Stimulated activated effector memory CD8-positive, alpha-beta T cell treated with anti-CD3 and anti-CD28 coated beads, Interleukin-12 subunit alpha, Interleukin-12 subunit beta, amount 100 ng/mL, for 72 hours (primary cell): Measurements from ENCODE around the gene MOB3B.

ENCODE experiments used
- ATAC-seq: fragments of 150-1000 bp; cut with Tn5 transposase; 2 replicates; pipeline ENCODE4 v1.10.0; 2021
- DNase-seq, 2 donors: peaks; one replicate each; pipeline ENCODE4 v3.0.0; 2021 to 2022; ENCODE audit warnings: low spot score in 2 of 2
- H3K27ac Mint-ChIP-seq: one replicate; pipeline ENCODE4 v1.8.0; 2022; ENCODE audit warnings: mild to moderate bottlenecking, mixed read lengths
- H3K36me3 Mint-ChIP-seq: one replicate; pipeline ENCODE4 v1.8.0; 2022; ENCODE audit warnings: mild to moderate bottlenecking, mixed read lengths
- H3K4me1 Mint-ChIP-seq: one replicate; pipeline ENCODE4 v1.8.0; 2022; ENCODE audit warnings: mixed read lengths
- H3K4me3 Mint-ChIP-seq: one replicate; pipeline ENCODE4 v1.8.0; 2022; ENCODE audit warnings: mild to moderate bottlenecking, mixed read lengths
- H3K9me3 Mint-ChIP-seq: one replicate; pipeline ENCODE4 v1.8.0; 2022; ENCODE audit warnings: mixed read lengths

MOB3B gene

GRCh38 chr9:27377811-27378456, 151.7 kb downstream of the MOB3B start:
- peak; percentile 47 for ATAC-seq
- H3K27ac Mint-ChIP-seq: no peak overlapping the region
- no peak for DNase-seq
- no peaks in the 10 kb centered on the region for H3K9me3 Mint-ChIP-seq
- H3K4me1 Mint-ChIP-seq: peaks cover 7% of the 10 kb centered on the region
- H3K4me3 Mint-ChIP-seq: no peak overlapping the region
- H3K36me3 Mint-ChIP-seq: no peaks in the 10 kb centered on the region

- Mint-ChIP-seq H3K36me3 (no peaks in the 10 kb centered on the region), H3K9me3 (no peaks in the 10 kb centered on the region), H3K4me1 (peaks cover 7% of the 10 kb centered on the region), H3K4me3 (no peak overlapping the region), H3K27ac (no peak overlapping the region)
- no peak for ATAC-seq
- no peak for DNase-seq
Observed at GRCh38 chr9:27377147-27377807, 152.3 kb downstream of the MOB3B start.

- no peak for ATAC-seq
- H3K36me3 Mint-ChIP-seq: no peaks in the 10 kb centered on the region
Observed at GRCh38 chr9:27373851-27374250, 155.8 kb downstream of the MOB3B start.

GRCh38 chr9:27372615-27373014, 157.0 kb downstream of the MOB3B start:
- H3K9me3 Mint-ChIP-seq: no peaks in the 10 kb centered on the region
- DNase-seq (no peak), ATAC-seq (no peak)
- no peak overlapping the region for H3K27ac Mint-ChIP-seq
- no peak overlapping the region for H3K4me3 Mint-ChIP-seq
- H3K36me3 Mint-ChIP-seq: no peaks in the 10 kb centered on the region
- H3K4me1 Mint-ChIP-seq: no peaks in the 10 kb centered on the region

More at GRCh38 chr9:27373851-27374250, 155.8 kb downstream of the MOB3B start:
- H3K9me3 Mint-ChIP-seq: no peaks in the 10 kb centered on the region
- no peak overlapping the region for H3K27ac Mint-ChIP-seq
- H3K4me3 Mint-ChIP-seq: no peak overlapping the region
- DNase-seq: no peak
- H3K4me1 Mint-ChIP-seq: no peaks in the 10 kb centered on the region

GRCh38 chr9:27371382-27371781, 158.2 kb downstream of the MOB3B start:
- no peaks in the 10 kb centered on the region for H3K36me3 Mint-ChIP-seq
- no peak overlapping the region for H3K4me3 Mint-ChIP-seq
- no peak overlapping the region for H3K27ac Mint-ChIP-seq
- no peak for ATAC-seq
- H3K9me3 Mint-ChIP-seq: no peaks in the 10 kb centered on the region
- no peak for DNase-seq
- peaks cover 9% of the 10 kb centered on the region for H3K4me1 Mint-ChIP-seq

GRCh38 chr9:27369591-27369990, 160.0 kb downstream of the MOB3B start:
- Mint-ChIP-seq H3K4me3 (no peak overlapping the region), H3K36me3 (no peaks in the 10 kb centered on the region), H3K27ac (no peak overlapping the region), H3K9me3 (no peaks in the 10 kb centered on the region), H3K4me1 (peaks cover 18% of the 10 kb centered on the region)
- ATAC-seq (no peak), DNase-seq (no peak)

- Mint-ChIP-seq H3K4me1 (peaks cover 18% of the 10 kb centered on the region), H3K4me3 (no peak overlapping the region), H3K27ac (no peak overlapping the region), H3K9me3 (no peaks in the 10 kb centered on the region), H3K36me3 (no peaks in the 10 kb centered on the region)
- ATAC-seq (no peak), DNase-seq (no peak)
Observed at GRCh38 chr9:27368316-27368985, 161.2 kb downstream of the MOB3B start.

GRCh38 chr9:27367921-27368315, 161.7 kb downstream of the MOB3B start:
- Mint-ChIP-seq H3K9me3 (no peaks in the 10 kb centered on the region), H3K4me1 (peaks cover 18% of the 10 kb centered on the region), H3K27ac (no peak overlapping the region), H3K36me3 (no peaks in the 10 kb centered on the region), H3K4me3 (no peak overlapping the region)
- ATAC-seq (no peak), DNase-seq (no peak)

- Mint-ChIP-seq H3K4me1 (peaks cover 18% of the 10 kb centered on the region), H3K27ac (no peak overlapping the region), H3K9me3 (no peaks in the 10 kb centered on the region), H3K4me3 (no peak overlapping the region), H3K36me3 (no peaks in the 10 kb centered on the region)
- no peak for DNase-seq
- ATAC-seq: no peak
Observed at GRCh38 chr9:27367175-27367798, 162.3 kb downstream of the MOB3B start.

GRCh38 chr9:27365707-27366376, 163.8 kb downstream of the MOB3B start:
- H3K36me3 Mint-ChIP-seq: no peaks in the 10 kb centered on the region
- H3K4me1 Mint-ChIP-seq: peaks cover 18% of the 10 kb centered on the region
- ATAC-seq: peak; percentile 97
- H3K9me3 Mint-ChIP-seq: no peaks in the 10 kb centered on the region
- no peak overlapping the region for H3K27ac Mint-ChIP-seq
- DNase-seq: peak in 1 of 2 donors; percentile 54
- no peak overlapping the region for H3K4me3 Mint-ChIP-seq

- H3K9me3 Mint-ChIP-seq: no peaks in the 10 kb centered on the region
- ATAC-seq (no peak), DNase-seq (no peak)
- no peak overlapping the region for H3K27ac Mint-ChIP-seq
- peaks cover 18% of the 10 kb centered on the region for H3K4me1 Mint-ChIP-seq
- H3K36me3 Mint-ChIP-seq: peaks cover 5% of the 10 kb centered on the region
- H3K4me3 Mint-ChIP-seq: no peak overlapping the region
Observed at GRCh38 chr9:27362447-27363210, 167.0 kb downstream of the MOB3B start.

- H3K4me1 Mint-ChIP-seq: peaks cover 9% of the 10 kb centered on the region
- ATAC-seq (no peak), DNase-seq (no peak)
- H3K4me3 Mint-ChIP-seq: no peak overlapping the region
- no peaks in the 10 kb centered on the region for H3K9me3 Mint-ChIP-seq
- H3K27ac Mint-ChIP-seq: no peak overlapping the region
- peaks cover 5% of the 10 kb centered on the region for H3K36me3 Mint-ChIP-seq
Observed at GRCh38 chr9:27361492-27361891, 168.1 kb downstream of the MOB3B start.

- ATAC-seq: no peak
- H3K9me3 Mint-ChIP-seq: no peaks in the 10 kb centered on the region
- H3K4me1 Mint-ChIP-seq: no peaks in the 10 kb centered on the region
- H3K27ac Mint-ChIP-seq: no peak overlapping the region
- H3K4me3 Mint-ChIP-seq: no peak overlapping the region
- peaks cover 5% of the 10 kb centered on the region for H3K36me3 Mint-ChIP-seq
- no peak for DNase-seq
Observed at GRCh38 chr9:27359763-27360162, 169.9 kb downstream of the MOB3B start.

- H3K36me3 Mint-ChIP-seq: peaks cover 5% of the 10 kb centered on the region
- no peak for DNase-seq
- H3K4me1 Mint-ChIP-seq: no peaks in the 10 kb centered on the region
- no peaks in the 10 kb centered on the region for H3K9me3 Mint-ChIP-seq
- no peak overlapping the region for H3K4me3 Mint-ChIP-seq
- H3K27ac Mint-ChIP-seq: no peak overlapping the region
- no peak for ATAC-seq
Observed at GRCh38 chr9:27358007-27358406, 171.6 kb downstream of the MOB3B start.

GRCh38 chr9:27356446-27356845, 173.2 kb downstream of the MOB3B start:
- Mint-ChIP-seq H3K27ac (no peak overlapping the region), H3K4me3 (no peak overlapping the region), H3K4me1 (peaks cover 12% of the 10 kb centered on the region), H3K36me3 (peaks cover 5% of the 10 kb centered on the region), H3K9me3 (no peaks in the 10 kb centered on the region)
- DNase-seq (no peak), ATAC-seq (no peak)
